IPS DF 6.9 (cell line): ENCODE data around the gene PCDHB16.
"Not testable (repeated sequence)": the region's sequence is repeated elsewhere in the genome, so short reads cannot be mapped to it uniquely, and the experiment has no call there.

Source experiments
- DNase-seq: peaks from one replicate; pipeline ENCODE4 v3.0.0-alpha.2; 2013; ENCODE audit warnings: low read depth, low spot score
- H3K27ac ChIP-seq: one replicate; pipeline ENCODE4 v1.5.1; 2013; ENCODE audit warnings: low read length, control low read depth
- H3K27me3 ChIP-seq: 2 replicates; pipeline ENCODE4 v1.6.1; 2013; ENCODE audit warnings: mild to moderate bottlenecking, low read length; ENCODE audit not compliant: control insufficient read depth, insufficient read depth
- H3K36me3 ChIP-seq: 2 replicates; pipeline ENCODE4 v1.6.1; 2013; ENCODE audit warnings: low read length; ENCODE audit not compliant: control insufficient read depth, insufficient read depth
- H3K4me1 ChIP-seq: 2 replicates; pipeline ENCODE4 v1.6.1; 2013; ENCODE audit warnings: low read length; ENCODE audit not compliant: control insufficient read depth, insufficient read depth
- H3K4me3 ChIP-seq: 2 replicates; pipeline ENCODE4 v1.5.1; 2013; ENCODE audit warnings: mild to moderate bottlenecking, low read length
- H3K9me3 ChIP-seq: 2 replicates; pipeline ENCODE4 v1.6.1; 2013; ENCODE audit warnings: low read length, inconsistent platforms; ENCODE audit not compliant: control insufficient read depth, insufficient read depth
- WGBS: extraction: QIAGEN DNeasy Blood & Tissue Kit; methylation state at CpG from one replicate; pipeline ENCODE4 v1.1.7; 2013; ENCODE audit warnings: mixed read lengths, missing lambda C conversion rate; ENCODE audit not compliant: insufficient read length, insufficient coverage; 5-methylcytosine and 5-hydroxymethylcytosine counted together

The PCDHB16 gene

GRCh38 chr5:141210281-141210680 lies 28.1 kb downstream of the PCDHB16 start:
- WGBS, result no CpG with 5 or more reads among the region's 39 CpGs
- H3K36me3 ChIP-seq, H3K9me3 ChIP-seq, H3K4me1 ChIP-seq, H3K27ac ChIP-seq, H3K27me3 ChIP-seq, H3K4me3 ChIP-seq, DNase-seq: not testable (repeated sequence)

DNA sequence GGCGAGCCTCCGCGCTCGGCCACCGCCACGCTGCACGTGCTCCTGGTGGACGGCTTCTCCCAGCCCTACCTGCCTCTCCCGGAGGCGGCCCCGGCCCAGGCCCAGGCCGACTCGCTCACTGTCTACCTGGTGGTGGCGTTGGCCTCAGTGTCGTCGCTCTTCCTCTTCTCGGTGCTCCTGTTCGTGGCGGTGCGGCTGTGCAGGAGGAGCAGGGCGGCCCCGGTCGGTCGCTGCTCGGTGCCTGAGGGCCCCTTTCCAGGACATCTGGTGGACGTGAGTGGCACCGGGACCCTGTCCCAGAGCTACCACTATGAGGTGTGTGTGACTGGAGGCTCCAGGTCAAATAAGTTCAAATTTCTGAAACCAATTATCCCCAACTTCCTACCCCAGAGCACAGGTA lies 28.7 kb downstream of the PCDHB16 start:
- no CpG with 5 or more reads among the region's 27 CpGs for WGBS
- H3K9me3 ChIP-seq, DNase-seq: not testable (repeated sequence)

DNA sequence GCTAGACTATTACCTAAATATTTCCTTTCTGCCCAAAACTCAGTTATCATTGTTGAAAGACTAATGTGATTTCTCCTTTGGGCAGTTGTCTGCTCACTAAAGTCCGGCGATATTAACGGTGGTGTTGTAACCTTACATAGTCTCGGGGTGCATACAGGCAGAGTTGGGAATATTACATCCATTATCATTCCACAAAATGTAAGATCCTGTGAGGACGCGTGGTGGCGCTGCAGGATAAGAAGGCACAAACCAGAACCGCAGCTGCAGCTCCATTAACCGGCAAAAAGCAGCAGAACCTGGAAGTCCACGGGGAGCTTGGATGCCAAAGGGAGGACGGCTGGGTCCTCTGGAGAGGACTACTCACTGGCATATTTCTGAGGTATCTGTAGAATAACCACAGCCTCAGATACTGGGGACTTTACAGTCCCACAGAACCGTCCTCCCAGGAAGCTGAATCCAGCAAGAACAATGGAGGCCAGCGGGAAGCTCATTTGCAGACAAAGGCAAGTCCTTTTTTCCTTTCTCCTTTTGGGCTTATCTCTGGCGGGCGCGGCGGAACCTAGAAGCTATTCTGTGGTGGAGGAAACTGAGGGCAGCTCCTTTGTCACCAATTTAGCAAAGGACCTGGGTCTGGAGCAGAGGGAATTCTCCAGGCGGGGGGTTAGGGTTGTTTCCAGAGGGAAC lies 31.6 kb downstream of the PCDHB16 start, which contains the start of gene PCDHB13:
TSS of gene PCDHB13 (plus strand) at position 264 of the 684 bp plus-strand sequence. CDS start at position 469, 205 bp downstream.
- not testable (repeated sequence) for H3K4me1 ChIP-seq, H3K27ac ChIP-seq, H3K4me3 ChIP-seq, H3K27me3 ChIP-seq, H3K36me3 ChIP-seq, DNase-seq, H3K9me3 ChIP-seq
- no CpG with 5 or more reads among the region's 18 CpGs for WGBS

More for the DNA sequence above, 28.7 kb downstream of the PCDHB16 start:
- H3K4me3 ChIP-seq, H3K4me1 ChIP-seq, H3K36me3 ChIP-seq, H3K27me3 ChIP-seq, H3K27ac ChIP-seq: not testable (repeated sequence)

DNA sequence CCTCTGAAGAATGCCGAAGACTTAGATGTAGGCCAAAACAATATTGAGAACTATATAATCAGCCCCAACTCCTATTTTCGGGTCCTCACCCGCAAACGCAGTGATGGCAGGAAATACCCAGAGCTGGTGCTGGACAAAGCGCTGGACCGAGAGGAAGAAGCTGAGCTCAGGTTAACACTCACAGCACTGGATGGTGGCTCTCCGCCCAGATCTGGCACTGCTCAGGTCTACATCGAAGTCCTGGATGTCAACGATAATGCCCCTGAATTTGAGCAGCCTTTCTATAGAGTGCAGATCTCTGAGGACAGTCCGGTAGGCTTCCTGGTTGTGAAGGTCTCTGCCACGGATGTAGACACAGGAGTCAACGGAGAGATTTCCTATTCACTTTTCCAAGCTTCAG lies 32.4 kb downstream of the PCDHB16 start:
- H3K27ac ChIP-seq, H3K36me3 ChIP-seq, H3K9me3 ChIP-seq, H3K4me3 ChIP-seq, DNase-seq, H3K27me3 ChIP-seq, H3K4me1 ChIP-seq: not testable (repeated sequence)
- no CpG with 5 or more reads among the region's 12 CpGs for WGBS

DNA sequence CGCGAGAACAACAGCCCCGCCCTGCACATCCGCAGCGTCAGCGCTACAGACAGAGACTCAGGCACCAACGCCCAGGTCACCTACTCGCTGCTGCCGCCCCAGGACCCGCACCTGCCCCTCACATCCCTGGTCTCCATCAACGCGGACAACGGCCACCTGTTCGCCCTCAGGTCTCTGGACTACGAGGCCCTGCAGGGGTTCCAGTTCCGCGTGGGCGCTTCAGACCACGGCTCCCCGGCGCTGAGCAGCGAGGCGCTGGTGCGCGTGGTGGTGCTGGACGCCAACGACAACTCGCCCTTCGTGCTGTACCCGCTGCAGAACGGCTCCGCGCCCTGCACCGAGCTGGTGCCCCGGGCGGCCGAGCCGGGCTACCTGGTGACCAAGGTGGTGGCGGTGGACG lies 33.3 kb downstream of the PCDHB16 start:
- not testable (repeated sequence) for H3K36me3 ChIP-seq, H3K27ac ChIP-seq, H3K27me3 ChIP-seq, H3K9me3 ChIP-seq, H3K4me3 ChIP-seq, DNase-seq, H3K4me1 ChIP-seq
- no CpG with 5 or more reads among the region's 40 CpGs for WGBS

DNA sequence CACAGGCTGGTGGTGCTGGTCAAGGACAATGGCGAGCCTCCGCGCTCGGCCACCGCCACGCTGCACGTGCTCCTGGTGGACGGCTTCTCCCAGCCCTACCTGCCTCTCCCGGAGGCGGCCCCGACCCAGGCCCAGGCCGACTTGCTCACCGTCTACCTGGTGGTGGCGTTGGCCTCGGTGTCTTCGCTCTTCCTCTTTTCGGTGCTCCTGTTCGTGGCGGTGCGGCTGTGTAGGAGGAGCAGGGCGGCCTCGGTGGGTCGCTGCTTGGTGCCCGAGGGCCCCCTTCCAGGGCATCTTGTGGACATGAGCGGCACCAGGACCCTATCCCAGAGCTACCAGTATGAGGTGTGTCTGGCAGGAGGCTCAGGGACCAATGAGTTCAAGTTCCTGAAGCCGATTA lies 33.8 kb downstream of the PCDHB16 start:
- H3K4me1 ChIP-seq, H3K27ac ChIP-seq, H3K36me3 ChIP-seq, H3K9me3 ChIP-seq, H3K4me3 ChIP-seq, H3K27me3 ChIP-seq, DNase-seq: not testable (repeated sequence)
- no CpG with 5 or more reads among the region's 26 CpGs for WGBS

GRCh38 chr5:141223112-141223783 lies 41.1 kb downstream of the PCDHB16 start, which contains the start of gene PCDHB14:
Gene PCDHB14, plus strand, starts transcription at chr5:141223343. Its CDS starts 163 bp downstream, at chr5:141223506.
- no peak for DNase-seq
- H3K27me3 ChIP-seq, result no peaks in the 10 kb centered on the region
- no peak within 1 kb of the TSS for H3K27ac ChIP-seq
- WGBS, result no CpG with 5 or more reads among the region's 15 CpGs
- H3K36me3 ChIP-seq, result no peaks in the 10 kb centered on the region
- no peak within 1 kb of the TSS; the same call in 1 of the 2 replicates for H3K4me3 ChIP-seq
- no peaks in the 10 kb centered on the region for H3K9me3 ChIP-seq
- H3K4me1 ChIP-seq, result no peaks in the 10 kb centered on the region

- H3K9me3 ChIP-seq, H3K36me3 ChIP-seq, H3K27ac ChIP-seq, H3K4me1 ChIP-seq, H3K27me3 ChIP-seq, H3K4me3 ChIP-seq, DNase-seq: not testable (repeated sequence)
- no CpG with 5 or more reads among the region's 40 CpGs for WGBS
Observed at GRCh38 chr5:141224844-141225243, 42.7 kb downstream of the PCDHB16 start.

- H3K27ac ChIP-seq, H3K36me3 ChIP-seq, H3K4me3 ChIP-seq, H3K4me1 ChIP-seq, DNase-seq, H3K9me3 ChIP-seq, H3K27me3 ChIP-seq: not testable (repeated sequence)
- no CpG with 5 or more reads among the region's 30 CpGs for WGBS
Observed at GRCh38 chr5:141225421-141225820, 43.2 kb downstream of the PCDHB16 start.

DNA sequence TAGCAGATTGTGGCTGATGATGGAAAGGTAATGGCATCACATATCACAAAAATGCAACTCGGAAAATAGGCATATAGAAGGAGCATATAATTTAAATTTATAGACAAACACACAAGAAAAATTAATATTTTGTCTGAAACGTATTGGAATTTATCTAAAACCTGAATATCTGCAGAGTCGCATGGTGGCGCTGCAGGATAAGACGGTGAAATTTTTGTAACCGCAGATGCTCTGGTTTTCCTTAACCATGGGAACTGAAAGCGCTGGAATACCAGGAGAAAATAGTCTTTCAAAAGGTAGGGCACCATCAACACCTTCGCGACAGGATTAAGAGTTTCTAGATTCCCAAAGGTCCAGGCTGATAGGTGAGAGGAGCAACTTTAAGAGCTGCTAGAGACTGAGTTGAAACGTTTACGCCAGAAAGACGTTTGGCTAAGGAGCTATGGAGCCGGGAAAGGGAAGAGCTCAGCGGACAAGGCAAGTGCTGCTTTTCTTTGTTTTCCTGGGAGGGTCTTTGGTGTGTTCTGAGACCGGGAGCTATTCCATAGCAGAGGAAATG lies 52.0 kb downstream of the PCDHB16 start:
- no peak for DNase-seq
- WGBS, result no CpG with 5 or more reads among the region's 15 CpGs
- Histone ChIP-seq H3K27ac (no peak overlapping the region), H3K36me3 (no peaks in the 10 kb centered on the region), H3K27me3 (no peaks in the 10 kb centered on the region), H3K4me3 (no peak overlapping the region), H3K9me3 (no peaks in the 10 kb centered on the region; the same call in 1 of the 2 replicates), H3K4me1 (no peaks in the 10 kb centered on the region)
